H54 (cell line): ENCODE measurements around the gene SCRN2.
A peak's percentile ranks its signal among the peaks of the same experiment; 100 is the strongest.

Experiments
- DNase-seq: peaks from one replicate; pipeline ENCODE4 v3.0.0; 2011; ENCODE audit warnings: low spot score, mixed read lengths; ENCODE audit not compliant: insufficient read length
- FAIRE-seq: peaks from 3 replicates; lab custom pipeline; 2011; peaks lifted over from hg19 to GRCh38; lab: Jason Lieb, UNC
- POLR2A ChIP-seq: IDR thresholded peaks from 2 replicates; pipeline ENCODE4 v1.6.1; 2011; ENCODE audit warnings: low read depth, mild to moderate bottlenecking, low read length

SCRN2 gene

DNA sequence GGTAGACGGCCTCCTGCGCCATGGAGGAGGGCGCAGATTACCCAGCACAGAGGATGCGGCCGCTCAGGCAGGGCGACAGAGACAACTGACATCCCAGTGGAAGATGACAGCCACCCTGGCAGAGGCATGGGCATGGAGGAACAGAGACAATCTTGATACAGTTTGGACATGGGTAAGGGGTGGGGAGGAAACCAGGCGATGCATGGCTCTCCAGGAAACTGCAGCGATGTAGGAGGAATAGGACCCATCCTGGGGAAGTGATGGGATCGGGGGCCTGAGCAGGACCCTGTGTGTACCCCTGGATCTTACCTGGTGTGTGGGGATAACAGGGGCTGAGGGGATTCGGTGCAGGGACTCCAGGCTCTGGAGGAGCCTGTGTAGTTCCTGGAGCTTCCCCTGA is 24.1 kb downstream of the SCRN2 start:
- no peak for TF ChIP-seq POLR2A
- DNase-seq (no peak), FAIRE-seq (no peak)

DNA sequence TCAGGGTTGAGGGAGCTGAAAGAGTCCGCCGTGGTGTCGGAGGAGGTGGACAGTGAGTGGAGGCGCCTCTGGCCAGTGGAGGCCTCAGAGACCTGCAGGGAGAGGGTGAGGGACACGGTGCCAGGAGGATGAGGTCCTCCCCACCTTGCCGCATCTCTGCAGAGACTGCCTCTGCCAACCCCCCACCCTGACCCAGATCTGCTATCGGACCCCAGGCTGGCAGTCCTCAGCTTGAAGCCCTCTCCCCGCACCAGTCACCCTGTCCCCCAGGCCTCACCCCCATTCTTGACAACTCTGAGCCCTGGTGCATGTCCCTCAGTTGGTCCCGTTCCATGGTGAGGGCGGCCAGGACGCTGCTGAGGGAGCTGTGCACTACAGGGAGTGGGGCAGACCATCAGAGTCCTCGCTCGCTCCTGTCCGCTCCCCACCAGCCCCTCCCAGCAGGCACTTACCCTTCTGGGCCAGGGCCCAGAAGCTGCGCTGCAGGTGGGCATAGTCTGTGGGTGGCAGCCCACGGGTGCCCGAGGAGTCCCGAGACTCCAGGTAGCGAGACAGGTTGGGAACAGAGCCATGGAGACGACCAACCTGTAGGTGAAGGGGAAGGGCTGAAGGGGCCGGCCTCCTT is 24.9 kb downstream of the SCRN2 start:
- DNase-seq (no peak), FAIRE-seq (no peak)
- TF ChIP-seq POLR2A = no peak

DNA sequence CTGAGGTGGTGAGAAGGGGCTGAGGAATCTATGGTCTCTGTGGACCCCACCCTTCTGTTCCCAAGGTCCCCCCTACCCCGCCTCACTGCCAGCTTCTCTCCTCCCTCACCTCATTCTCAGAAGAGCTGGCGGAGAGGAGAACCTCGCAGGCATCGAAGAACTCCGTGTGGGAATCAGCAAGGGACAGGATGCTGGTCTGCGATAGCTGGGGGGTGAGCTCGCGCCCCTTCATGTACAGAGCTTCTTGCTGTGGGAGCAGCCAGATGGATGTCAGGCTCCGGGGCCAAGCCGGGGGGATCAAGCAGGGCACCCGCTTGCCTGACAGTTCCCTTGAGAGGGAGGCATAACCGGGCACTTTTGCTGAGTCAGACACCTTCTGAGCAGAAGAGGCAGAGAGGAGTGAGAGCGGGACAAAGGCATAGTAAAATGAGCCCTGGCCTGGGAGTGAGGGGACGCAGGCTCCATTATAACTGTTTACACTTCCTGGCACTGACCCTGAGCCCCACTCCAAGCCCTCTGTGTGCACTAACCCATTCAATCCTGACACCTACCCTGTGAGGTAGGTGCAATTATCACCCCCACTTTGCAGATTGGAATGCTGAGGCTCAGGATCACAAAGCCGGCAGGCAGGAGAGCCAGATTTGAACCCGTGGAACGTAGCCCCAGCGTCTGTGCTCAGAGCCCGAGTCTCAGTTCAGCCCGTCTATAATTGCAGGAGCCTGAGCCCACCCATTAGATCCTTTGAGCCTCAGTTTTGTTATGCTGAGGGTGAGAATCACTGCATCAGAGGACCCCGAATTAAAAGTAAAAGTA is 25.8 kb downstream of the SCRN2 start:
- DNase-seq (no peak), FAIRE-seq (no peak)
- TF ChIP-seq POLR2A = no peak

DNA sequence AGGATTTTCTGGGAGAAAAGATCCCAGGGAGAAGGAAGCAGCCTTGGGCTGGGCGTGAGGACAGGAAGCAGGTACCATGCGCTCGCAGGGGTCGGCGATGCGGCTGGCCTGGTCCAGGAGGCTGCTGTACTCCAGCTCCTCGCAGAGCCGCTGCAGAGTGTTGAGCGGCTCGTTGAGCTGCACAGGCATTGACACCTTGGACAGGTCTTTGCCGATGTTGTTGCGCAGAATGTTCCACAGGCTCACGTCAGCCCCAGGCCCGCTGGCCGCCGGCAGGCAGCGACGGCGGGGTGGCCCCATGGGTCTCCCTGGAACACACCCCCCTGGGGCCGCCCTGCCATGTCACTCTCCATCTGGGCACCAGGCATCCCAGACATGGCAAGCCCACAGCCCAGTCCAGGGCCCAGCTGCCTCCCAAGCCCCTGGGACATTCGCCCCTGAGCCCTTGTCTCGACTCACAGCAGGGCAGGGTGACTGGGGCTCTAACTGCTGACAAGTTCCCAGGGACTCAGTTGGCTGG is 27.5 kb downstream of the SCRN2 start:
- FAIRE-seq (no peak), DNase-seq (no peak)
- no peak for TF ChIP-seq POLR2A

DNA sequence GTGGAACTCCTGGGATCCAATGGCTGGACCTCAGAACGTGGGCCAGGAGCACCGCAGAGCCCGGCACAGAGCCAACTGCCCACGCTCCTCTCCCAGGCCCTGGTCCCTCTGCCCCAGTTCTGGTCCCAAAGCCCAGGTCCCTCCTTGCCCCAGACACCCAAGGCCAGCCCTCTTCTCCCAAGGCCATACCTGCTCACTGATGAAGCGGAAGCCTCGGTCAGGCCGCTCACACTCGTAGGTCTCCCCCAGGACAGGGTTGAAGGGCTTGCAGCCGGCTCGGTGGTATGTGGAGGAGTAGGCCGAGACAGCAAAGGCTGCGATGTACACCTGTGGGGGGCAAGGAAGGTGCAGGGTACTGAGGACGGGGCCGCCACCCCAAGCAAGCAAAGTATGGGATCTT is 28.0 kb downstream of the SCRN2 start:
- no peak for TF ChIP-seq POLR2A
- no peak for FAIRE-seq
- DNase-seq = no peak

DNA sequence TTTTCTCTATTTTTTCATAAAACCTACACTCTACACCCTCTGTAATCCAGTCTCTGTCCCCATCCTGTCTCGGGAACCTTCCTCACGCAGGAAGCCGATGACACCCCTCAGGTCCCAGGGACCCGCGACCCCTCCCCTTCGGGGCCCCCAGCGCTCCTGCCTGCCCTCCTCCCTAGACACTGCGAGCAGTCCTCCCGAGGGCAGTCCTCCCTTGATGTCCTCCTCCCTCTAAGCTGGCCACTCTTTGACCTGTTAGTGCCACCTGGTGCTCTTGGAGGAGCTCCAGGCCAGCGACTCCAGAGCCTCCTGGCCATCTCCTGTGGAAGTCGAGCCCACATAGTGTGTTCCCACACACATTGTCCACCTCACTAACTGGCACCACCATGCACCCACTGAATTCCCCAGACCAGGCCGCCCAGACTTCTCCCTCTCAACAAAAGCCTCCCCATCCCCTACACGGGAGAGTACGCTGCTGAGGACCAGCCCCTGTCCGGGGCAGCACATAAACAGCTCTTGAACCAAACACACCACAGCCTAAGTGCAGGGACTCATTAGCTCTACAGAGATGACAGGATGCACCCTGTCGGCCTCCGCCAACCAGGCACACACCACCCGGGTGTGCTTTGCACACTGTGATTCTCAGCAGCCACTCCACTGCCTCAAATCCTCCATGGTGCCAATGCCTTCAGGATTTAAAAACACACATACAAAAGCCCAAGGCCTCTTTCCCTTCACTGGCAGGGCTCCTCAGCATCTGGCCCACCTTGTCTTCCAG is 28.7 kb downstream of the SCRN2 start:
- no peak for TF ChIP-seq POLR2A
- no peak for DNase-seq
- no peak for FAIRE-seq

DNA sequence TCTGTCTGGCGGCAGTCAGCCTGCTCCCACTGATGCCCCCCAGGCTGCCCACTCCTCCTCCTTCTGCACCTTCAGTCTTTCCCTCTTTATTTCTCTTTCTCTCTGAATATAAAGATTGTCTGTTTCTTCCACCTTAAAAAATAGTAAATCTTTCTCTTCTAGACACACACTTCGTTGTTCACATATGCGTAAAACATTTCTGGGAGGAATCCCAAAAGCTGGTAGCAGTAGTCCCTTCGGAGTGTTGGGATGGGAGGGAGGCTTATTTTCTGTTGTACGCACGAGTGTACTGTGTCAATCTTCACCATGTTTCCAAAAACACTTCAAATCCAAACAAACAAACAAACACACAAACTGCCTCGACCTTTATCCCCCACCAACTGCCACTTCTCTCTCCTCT is 29.4 kb downstream of the SCRN2 start:
- no peak for FAIRE-seq
- DNase-seq = no peak
- TF ChIP-seq POLR2A = no peak

DNA sequence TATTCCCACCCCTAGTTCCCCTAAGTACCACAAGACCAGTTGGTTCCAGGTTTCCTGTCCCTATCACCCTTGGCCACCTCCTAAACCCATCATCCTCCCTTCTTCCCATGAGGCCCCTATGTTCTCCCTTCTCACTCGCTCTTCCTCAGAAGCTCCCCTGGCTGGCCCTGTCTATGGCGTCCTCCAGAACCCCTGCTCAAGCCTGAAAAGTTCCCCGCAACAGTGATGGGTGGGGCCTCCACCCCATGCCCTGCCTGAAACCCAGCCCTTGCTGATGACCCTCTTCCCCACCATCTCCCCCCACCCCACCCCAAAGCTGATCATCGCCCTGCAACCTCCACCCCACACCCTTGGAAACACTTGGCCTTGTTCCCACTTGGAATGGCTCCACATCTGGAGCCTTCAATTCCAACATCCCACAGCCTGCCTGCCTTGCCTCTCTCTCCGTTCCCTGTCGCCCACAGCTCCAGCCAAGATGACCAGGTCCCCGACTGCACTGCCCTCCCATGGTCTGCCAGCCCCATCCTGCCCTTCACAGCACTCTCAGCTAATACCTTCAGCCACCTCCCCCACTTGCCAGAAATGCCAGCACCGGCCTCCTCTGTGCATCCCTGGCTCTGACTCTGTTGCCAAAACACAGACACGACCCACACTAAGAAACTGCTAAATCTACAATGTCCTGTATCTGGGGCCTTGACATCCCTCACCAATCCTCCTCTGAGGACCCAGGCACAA is 30.0 kb downstream of the SCRN2 start:
- FAIRE-seq = no peak
- no peak for TF ChIP-seq POLR2A
- DNase-seq = no peak

DNA sequence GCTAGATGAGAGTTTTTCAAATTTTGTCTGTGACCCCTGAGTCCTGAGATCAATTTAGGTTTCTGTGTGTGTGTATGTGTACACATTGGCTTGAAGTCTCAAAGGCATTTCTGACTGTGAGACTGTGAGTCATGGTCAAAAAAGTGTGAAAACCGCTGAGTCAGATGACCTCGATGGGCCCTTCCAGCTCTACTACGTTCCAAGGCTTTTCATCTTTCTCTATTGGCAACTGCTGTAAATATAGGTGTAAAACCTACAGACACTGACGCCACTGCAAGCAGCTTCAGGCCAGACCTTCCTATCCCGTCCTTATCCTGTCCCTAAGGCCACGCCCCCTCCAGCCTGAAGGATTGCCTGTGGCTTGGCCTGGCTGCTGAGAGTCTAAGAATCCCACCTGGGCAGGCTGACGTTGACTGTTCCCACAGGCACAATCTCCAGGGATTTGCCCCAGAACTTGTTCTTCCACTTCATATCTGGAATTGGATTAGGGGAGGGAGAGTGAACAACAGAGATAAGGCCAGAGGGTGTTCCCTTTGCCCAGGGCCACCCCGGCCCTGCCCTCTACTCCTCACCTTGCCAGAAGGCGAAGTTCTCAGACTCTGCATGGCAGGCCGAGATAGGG is 30.8 kb downstream of the SCRN2 start:
- DNase-seq (peak; percentile 93), FAIRE-seq (peak; percentile 85)
- no peak for TF ChIP-seq POLR2A

DNA sequence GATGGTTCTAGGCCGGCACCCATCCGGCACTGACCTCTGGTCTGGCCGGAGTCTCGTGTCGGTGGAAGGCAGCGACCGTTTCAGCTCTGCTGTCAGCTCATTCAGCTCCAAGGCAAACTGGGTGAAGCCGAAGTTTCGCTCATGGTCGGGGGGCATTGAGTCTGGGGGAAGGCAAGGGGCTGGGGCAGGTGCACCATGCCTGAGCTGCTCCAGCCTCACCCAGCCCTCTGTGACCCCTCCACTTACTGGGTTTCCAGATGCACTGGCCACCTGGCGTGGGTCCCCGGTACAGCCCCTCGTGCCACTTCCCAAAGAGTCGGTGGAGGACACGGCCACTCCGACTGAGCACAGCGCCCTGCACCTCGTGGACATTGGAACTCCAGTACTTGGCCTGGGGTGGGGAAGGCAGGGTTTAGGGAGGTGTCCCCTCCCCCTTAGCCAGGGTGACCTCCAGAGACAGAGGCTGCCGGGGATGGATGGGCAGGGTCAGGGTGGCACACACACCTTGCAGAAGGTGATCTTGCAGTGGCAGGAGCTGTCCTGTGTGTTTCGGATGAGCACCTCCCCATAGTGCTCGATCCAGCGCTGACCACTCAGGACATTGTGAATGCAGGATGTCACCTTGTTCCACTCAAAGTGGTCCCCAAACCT is 32.1 kb downstream of the SCRN2 start:
- no peak for TF ChIP-seq POLR2A
- DNase-seq = no peak
- no peak for FAIRE-seq

DNA sequence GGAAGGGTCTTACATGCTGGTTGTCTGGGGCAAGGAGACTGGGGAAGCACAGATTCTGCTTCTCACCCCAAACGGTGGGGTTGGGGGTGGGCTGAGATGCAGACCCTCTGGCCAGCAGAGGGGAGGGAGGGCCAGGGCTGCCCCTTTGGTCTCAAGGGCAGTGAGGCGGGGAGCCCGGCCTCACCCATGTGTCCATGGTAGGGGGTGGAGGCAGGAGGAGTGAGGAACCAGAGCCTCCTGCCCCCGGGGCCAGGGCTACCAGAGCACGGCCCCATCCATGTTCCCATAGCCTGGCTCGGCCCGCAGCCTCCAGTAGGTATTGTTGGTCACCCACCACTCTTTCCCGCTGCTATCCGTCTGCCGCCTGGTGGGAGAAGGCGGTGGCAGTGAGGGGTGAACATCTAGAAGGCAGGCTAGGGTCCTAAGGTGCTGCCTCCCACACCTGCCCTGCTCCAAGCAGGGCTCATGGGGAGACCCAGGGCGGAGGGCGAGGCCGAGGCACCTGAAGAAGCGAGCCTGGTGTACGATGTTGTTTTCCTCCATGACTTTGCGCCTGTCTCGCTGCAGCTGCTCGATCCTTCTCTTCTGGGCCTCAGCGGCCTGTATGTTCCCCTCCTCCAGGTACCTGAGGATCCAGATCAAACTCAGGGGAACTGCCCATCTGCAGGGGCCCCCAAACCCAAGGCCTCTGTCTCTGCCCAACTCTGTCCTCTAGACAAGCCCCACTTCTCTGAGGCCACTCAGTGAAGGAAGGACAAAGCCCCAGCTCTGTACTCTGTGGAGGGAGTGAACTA is 32.8 kb downstream of the SCRN2 start:
- DNase-seq = no peak
- no peak for FAIRE-seq
- TF ChIP-seq POLR2A = no peak

DNA sequence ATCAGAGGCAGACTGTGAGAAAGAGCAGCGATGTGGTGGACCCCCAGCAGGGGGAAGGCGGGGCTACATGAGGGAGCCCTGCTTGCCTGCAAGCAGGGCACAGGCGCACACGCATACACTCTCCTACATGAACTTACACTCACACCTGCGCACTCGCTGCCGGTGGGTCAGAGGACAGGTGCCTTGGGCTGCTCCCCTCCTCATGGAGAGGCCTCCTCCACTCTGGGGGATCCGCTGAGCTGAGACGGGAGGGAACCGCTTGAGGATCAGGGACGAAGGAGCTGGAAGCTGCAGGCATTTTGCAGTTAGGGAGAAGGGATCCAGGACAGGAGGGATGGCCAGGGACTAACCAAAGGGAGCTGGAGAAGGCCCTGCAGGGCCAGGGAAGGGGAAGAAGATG is 33.7 kb downstream of the SCRN2 start:
- DNase-seq (no peak), FAIRE-seq (no peak)
- TF ChIP-seq POLR2A = no peak
